ENCODE data around the gene AMH. TPM values are rescaled to one million over a fixed set of nuclear protein-coding genes. Genes with fewer than 3 reads are reported as not detected.

Gene AMH
- total RNA-seq, 1 experiment from 2014 or later = 42.8 TPM

GRCh38 chr19:2290441-2291184 is 41.5 kb downstream of the AMH start:
- no peak for DNase-seq (ENCODE audit: low read depth, low spot score)
- intact Hi-C loops (cut with micrococcal nuclease) = no loop called here

More at GRCh38 chr19:2290441-2291184, 41.5 kb downstream of the AMH start:
- Histone ChIP-seq H3K4me2 (ENCODE audit: low read length) (no peak overlapping the region), H3K9ac (ENCODE audit: low read length) (no peak overlapping the region), H3K9me2 (ENCODE audit: insufficient read depth) (no peaks in the 10 kb centered on the region), H3K4me3 (replicated peaks in 1 of 2; ENCODE audit: low read depth in 1 of 2, low read length in 2 of 2) (no peak overlapping the region), H2AFZ (ENCODE audit: low read depth, low read length, poor library complexity, severe bottlenecking) (no peak overlapping the region), H3K4me1 (ENCODE audit: control insufficient read depth in 1 of 2, insufficient read depth in 2 of 2, low read length in 2 of 2) (no peaks in the 10 kb centered on the region), H4K20me1 (ENCODE audit: insufficient read depth) (no peaks in the 10 kb centered on the region), H3K27me3 (ENCODE audit: insufficient read depth, low read length) (no peaks in the 10 kb centered on the region), H3K27ac (ENCODE audit: low read depth, low read length) (no peak overlapping the region), H3K79me2 (ENCODE audit: insufficient read depth, low read length) (no peaks in the 10 kb centered on the region), H3K9me3 (ENCODE audit: control insufficient read depth in 1 of 2, insufficient read depth in 1 of 2, low read depth in 1 of 2, low read length in 2 of 2) (no peaks in the 10 kb centered on the region), H3K36me3 (ENCODE audit: control insufficient read depth in 1 of 2, insufficient read depth in 2 of 2, low read length in 2 of 2) (no peaks in the 10 kb centered on the region)
- ChIA-PET RAD21 (ENCODE audit: low non-redundant PET in 1 of 2, low total read pairs in 2 of 2, uncharacterized antibody in 2 of 2, unreplicated experiment in 2 of 2) (no interaction called here), POLR2A (no interaction called here), CTCF (no interaction called here)
- no TSS peak for BruUV-seq (replicated peaks)
- no peak for ATAC-seq
- TF ChIP-seq ZBTB33 (IDR thresholded peaks at IDR 0.05; ENCODE audit: extremely low read depth, insufficient replicate concordance, low read length) = no peak
- no peak for TF ChIP-seq ATF3 (IDR thresholded peaks at IDR 0.05)
- no peak for TF ChIP-seq POLR2A (IDR thresholded peaks at IDR 0.05; ENCODE audit: borderline replicate concordance, extremely low read depth, insufficient read depth, insufficient read length)
- no peak for TF ChIP-seq CEBPB (IDR thresholded peaks at IDR 0.05; ENCODE audit: low read depth)
- TF ChIP-seq CTCF (IDR thresholded peaks at IDR 0.05 in 2 of 3, conservative IDR thresholded peaks at IDR 0.05 in 1 of 3; ENCODE audit: borderline replicate concordance in 1 of 3, insufficient read depth in 1 of 3, low read depth in 2 of 3, low read length in 2 of 3) = no peak
- TF ChIP-seq POLR2AphosphoS5 (IDR thresholded peaks at IDR 0.05; ENCODE audit: low read depth, low read length) = no peak
- TF ChIP-seq JUND (IDR thresholded peaks at IDR 0.05) = no peak
- TF ChIP-seq FOSL1 (IDR thresholded peaks at IDR 0.05; ENCODE audit: low read depth) = no peak
- no peak for TF ChIP-seq MAX (IDR thresholded peaks at IDR 0.05)
- no peak for TF ChIP-seq REST (IDR thresholded peaks at IDR 0.05; ENCODE audit: low read depth)
- no peak for TF ChIP-seq EZH2phosphoT487 (IDR thresholded peaks at IDR 0.05; ENCODE audit: borderline replicate concordance)
- TF ChIP-seq SP1 (IDR thresholded peaks at IDR 0.05; ENCODE audit: low read depth) = no peak
- no peak for TF ChIP-seq RAD21 (IDR thresholded peaks at IDR 0.05; ENCODE audit: low read depth)
- TF ChIP-seq CBX3 (IDR thresholded peaks at IDR 0.05; ENCODE audit: low read depth) = no peak

Measured in HCT116 (cell line).